HG03469 (cell line): ENCODE data around the gene SPANXD.
"Not testable (repeated sequence)": the region's sequence is repeated elsewhere in the genome, so short reads cannot be mapped to it uniquely, and the experiment has no call there.

Experiments used
- ATAC-seq: cut with Tn5 transposase; IDR thresholded peaks from one replicate; pipeline ENCODE4 v1.9.1; 2021; ENCODE audit warnings: mild to moderate bottlenecking, moderate library complexity, moderate number of reproducible peaks; ENCODE audit not compliant: unreplicated experiment

SPANXD gene, protein sequence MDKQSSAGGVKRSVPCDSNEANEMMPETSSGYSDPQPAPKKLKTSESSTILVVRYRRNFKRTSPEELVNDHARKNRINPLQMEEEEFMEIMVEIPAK

DNA sequence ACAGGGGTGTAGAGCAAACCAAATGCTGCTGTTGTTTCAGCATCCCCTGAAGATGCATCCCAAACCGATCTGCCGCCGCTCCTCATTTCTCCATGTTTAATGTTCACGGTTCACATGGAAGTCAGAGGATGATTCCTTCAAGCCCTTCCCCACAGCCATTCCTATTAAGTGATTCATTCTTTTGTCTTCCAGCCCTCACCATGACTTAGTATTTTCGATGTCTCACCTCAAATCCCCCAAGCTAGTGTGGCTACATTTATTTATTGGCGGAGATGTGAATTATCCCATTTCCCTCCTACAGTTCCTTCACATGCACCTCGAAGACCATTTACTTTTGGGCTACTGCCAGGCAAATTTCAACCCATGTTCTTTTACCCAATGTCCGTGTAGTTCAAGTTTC lies at the start of gene SPANXD:
Gene SPANXD (minus strand): TSS at position 101 of the 400 bp plus-strand sequence. CDS start 334 bp downstream, outside the sequence.
- not testable (repeated sequence) for ATAC-seq

- no peak for ATAC-seq
These were observed 44.1 kb upstream of the SPANXD start for GRCh38 chrX:141742666-141743065.

DNA sequence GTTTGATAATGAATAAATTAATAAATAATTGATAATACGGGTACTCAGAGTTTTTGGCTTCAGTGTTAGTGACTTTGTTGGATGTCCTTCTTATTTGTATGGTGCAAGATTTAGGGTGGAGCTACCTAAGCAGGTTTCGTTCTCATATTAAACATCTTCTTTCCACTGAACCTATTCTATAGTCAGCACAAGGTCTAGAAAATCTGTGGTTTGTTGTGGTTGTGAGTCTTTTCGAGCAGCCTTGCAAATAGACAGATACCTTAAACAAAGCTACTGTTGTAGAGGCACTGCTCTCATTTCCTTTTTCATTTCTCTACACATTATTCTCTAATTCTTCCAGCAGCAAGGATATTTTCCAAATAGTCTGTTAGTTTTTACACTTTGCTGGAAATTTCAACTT lies 38.1 kb upstream of the SPANXD start:
- ATAC-seq = no peak

DNA sequence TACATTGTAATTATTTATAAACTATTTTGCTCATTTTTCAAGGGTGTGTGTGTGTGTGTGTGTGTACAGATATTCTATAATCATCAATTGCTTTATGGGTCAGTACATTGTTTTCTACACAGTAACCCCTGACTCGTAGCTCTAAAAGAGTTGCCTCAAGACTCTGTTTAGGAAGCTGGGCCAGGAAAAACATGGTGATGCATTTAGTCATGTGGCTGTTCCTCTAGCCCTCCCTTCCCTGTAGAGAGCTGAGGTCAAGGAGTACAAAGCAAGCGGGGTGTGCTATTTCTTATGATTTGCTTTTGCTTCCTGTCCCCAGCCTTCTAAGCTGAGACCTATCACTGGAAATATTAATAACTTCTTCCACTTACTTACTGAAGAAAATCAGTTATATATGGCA lies 34.8 kb upstream of the SPANXD start:
- no peak for ATAC-seq

DNA sequence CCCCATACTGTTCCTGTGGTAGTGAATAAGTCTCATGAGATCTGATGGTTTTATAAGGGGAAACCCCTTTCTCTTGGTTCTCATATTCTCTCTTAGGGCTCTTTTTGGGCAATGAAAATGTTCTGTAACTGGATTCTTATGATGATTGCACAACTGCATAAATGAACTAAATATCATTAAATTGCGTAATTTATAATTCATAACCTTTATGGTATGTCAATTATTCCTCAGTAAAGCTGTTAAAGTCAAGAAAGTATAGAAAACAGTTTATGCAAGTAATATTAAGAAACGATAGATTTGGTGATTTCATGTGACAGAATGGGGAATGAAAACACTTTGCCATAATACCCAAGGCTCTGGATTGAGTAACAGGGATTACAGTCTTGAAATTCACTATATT lies 33.5 kb upstream of the SPANXD start:
- ATAC-seq = no peak

GRCh38 chrX:141724186-141724585 lies 25.6 kb upstream of the SPANXD start:
- ATAC-seq = no peak

DNA sequence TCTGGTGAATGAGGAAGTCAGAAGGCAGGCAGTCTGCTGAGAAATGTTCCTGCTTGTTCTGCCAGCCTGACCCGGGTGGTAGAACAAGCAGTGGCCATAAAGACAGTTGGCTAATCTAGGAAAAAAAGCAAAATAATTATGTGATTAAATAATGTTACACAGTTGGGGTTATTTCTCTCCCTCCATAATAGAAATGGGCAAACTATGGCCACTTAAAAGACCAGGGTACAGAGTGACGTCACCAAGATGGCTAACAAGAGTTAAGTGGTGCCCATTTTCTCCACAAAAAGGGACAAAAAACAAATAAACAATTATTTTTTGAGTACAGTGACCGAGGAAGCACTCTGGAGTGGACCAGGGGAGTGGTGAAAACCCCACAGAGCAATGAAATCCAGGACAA lies 16.1 kb upstream of the SPANXD start:
- ATAC-seq = no peak

DNA sequence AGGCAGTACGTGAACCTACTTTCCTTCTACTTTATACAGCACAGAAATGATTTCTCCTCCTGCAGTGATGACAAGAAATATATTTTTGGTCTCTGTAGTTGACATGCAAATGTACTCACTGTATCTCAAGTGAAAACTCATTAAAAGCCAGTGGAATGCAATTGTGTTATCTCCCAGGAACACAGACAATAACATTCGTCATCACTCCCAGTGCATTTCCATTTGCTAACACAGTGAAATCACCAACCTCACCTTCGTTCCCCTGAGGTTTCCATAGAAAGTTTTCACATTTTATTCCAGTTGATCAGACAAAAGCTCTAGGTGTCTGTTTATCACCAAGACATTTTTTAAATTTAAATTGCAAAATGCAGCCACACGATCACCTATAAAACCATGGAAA lies 2.5 kb upstream of the SPANXD start:
- no peak for ATAC-seq

DNA sequence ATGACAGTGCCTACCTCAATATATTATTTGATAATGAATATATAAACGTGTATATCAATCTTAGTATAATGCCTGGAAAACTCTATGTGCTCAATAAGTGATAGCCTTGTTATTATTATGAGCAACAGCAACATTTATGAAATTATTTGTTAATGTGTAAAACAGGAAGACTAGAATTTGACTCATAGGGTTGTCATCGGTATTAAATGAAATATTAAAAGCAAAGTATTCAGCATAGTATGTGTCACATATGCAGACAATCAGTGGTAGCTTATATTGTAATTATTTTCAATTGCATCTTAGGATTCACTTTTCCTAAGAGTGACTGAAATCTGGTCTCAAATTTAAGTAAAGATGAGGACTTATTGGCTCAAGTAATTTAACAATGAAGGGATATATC lies 24.6 kb downstream of the SPANXD start:
- ATAC-seq = no peak

- ATAC-seq = no peak
These were observed 28.9 kb downstream of the SPANXD start for GRCh38 chrX:141669689-141670088.

- no peak for ATAC-seq
These were observed 30.2 kb downstream of the SPANXD start for GRCh38 chrX:141668371-141668770.

- ATAC-seq = no peak
These were observed 35.8 kb downstream of the SPANXD start for GRCh38 chrX:141662781-141663180.

DNA sequence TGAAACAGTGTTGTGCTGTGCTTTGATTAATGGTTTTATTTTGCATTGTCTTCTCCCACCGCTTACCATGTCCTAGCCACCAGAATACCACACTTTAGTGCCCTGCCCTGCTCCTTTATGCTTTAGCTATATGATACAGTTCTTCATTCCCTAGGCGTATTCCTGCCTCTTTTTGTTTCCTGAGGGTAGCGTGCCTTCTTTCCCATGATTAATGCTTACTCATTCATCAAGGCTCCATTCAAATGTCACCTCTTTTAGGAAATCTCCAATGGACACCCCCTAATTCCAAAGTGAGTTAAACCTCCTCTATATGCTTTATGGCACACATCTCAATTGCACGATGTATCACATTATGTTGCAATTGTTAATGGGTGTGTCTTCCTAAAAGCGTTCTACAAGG lies 46.3 kb downstream of the SPANXD start:
- ATAC-seq = no peak
